Tibial nerve (tissue), 4 donors: ENCODE results near the gene BMPR1A. TPM values are rescaled to one million over a fixed set of nuclear protein-coding genes. Genes with fewer than 3 reads are reported as not detected.

Experiments used
- DNase-seq, 2 donors: peaks; one replicate each; pipeline ENCODE4 v3.0.0-alpha.2; 2019; ENCODE audit warnings: low spot score in 2 of 2
- H3K27ac ChIP-seq, 4 donors: fragments of 200-600 bp; sonication (generic) in 3 of 4; one replicate each; pipeline ENCODE4 v1.5.1; 2017 to 2019; ENCODE audit warnings: mild to moderate bottlenecking in 1 of 4
- H3K27me3 ChIP-seq, 2 donors: fragments of 200-600 bp; sonication (generic) in 1 of 2; one replicate each; pipeline versions ENCODE4 v1.5.1 to v1.6.0; 2017 to 2019
- H3K36me3 ChIP-seq, 3 donors: fragments of 200-600 bp; sonication (generic); one replicate each; pipeline ENCODE4 v1.5.1; 2018 to 2019
- H3K4me1 ChIP-seq, 4 donors: fragments of 200-600 bp; sonication (generic) in 3 of 4; one replicate each; pipeline ENCODE4 v1.5.1; 2017 to 2019
- H3K4me3 ChIP-seq, 4 donors: fragments of 200-600 bp; sonication (generic) in 3 of 4; one replicate each; pipeline ENCODE4 v1.5.1; 2017 to 2019; ENCODE audit warnings: mild to moderate bottlenecking in 1 of 4, moderate library complexity in 1 of 4
- H3K9me3 ChIP-seq, 4 donors: fragments of 200-600 bp; sonication (generic) in 3 of 4; one replicate each; pipeline ENCODE4 v1.5.1; 2017 to 2019
- CTCF ChIP-seq, 5 experiments: fragments of 200-600 bp in 3 of 5; fragments of 450-650 bp in 2 of 5; sonication (generic) in 3 of 5; IDR thresholded peaks; one replicate each; pipeline ENCODE4 v1.5.1; 2016 to 2019; ENCODE audit warnings: antibody characterized with exemption in 5 of 5, mild to moderate bottlenecking in 3 of 5, moderate library complexity in 2 of 5
- EP300 ChIP-seq, 2 donors: sonication (generic); formaldehyde crosslinking; IDR thresholded peaks; one replicate each; pipeline ENCODE4 v1.6.1; 2017; ENCODE audit warnings: antibody characterized with exemption in 2 of 2, mild to moderate bottlenecking in 1 of 2
- POLR2A ChIP-seq, 2 donors: fragments of 450-650 bp; IDR thresholded peaks; one replicate each; pipeline ENCODE4 v1.6.1; 2017; ENCODE audit warnings: antibody characterized with exemption in 2 of 2, mild to moderate bottlenecking in 2 of 2, moderate library complexity in 2 of 2
- WGBS, 2 donors: methylation state at CpG; one replicate each; pipeline ENCODE4 v1.1.5; 2018; 5-methylcytosine and 5-hydroxymethylcytosine counted together
- total RNA-seq, 4 donors: library from RNA; depleted of rRNA; stranded (reverse); fragments of >200 nt; gene quantifications; one replicate each; pipeline ENCODE4 v1.1.0, GENCODE V29; 2016

The BMPR1A gene
- total RNA-seq, 4 donors from 2014 or later: 35.7 to 51.3 (median 42.8) TPM

GRCh38 chr10:86956848-86957448 lies 200.5 kb downstream of the BMPR1A start:
- WGBS, 2 donors: 52 to 75% methylated on average over 7 of the region's 7 CpGs

GRCh38 chr10:86957471-86958115 lies 201.2 kb downstream of the BMPR1A start, which contains the start of gene MMRN2:
Gene MMRN2, minus strand, starts transcription at chr10:86957615. Its CDS starts 74 bp downstream, at chr10:86957541.
- WGBS, 2 donors: 43 to 55% methylated on average over 7 to 8 of the region's 9 CpGs
- H3K9me3 ChIP-seq: peaks cover 0 to 4% (median 0%) of the 10 kb centered on the region in 4 donors
- peak within 1 kb of the TSS; percentile 67 to 94 (median 84) for H3K27ac ChIP-seq
- no peaks in the 10 kb centered on the region for H3K36me3 ChIP-seq
- H3K4me1 ChIP-seq: peaks cover 3 to 88% (median 55%) of the 10 kb centered on the region in 4 donors
- no peaks in the 10 kb centered on the region for H3K27me3 ChIP-seq
- TF ChIP-seq EP300 (IDR thresholded peaks at IDR 0.05) (no peak), POLR2A (IDR thresholded peaks at IDR 0.05) (no peak), CTCF (IDR thresholded peaks at IDR 0.05) (no peak)
- no peak for DNase-seq
- peak within 1 kb of the TSS; percentile 11 to 44 (median 23) for H3K4me3 ChIP-seq

More at GRCh38 chr10:86956848-86957448, 200.5 kb downstream of the BMPR1A start:
- TF ChIP-seq CTCF (IDR thresholded peaks at IDR 0.05): no peak
- no peak for TF ChIP-seq EP300 (IDR thresholded peaks at IDR 0.05)
- TF ChIP-seq POLR2A (IDR thresholded peaks at IDR 0.05): no peak
- Histone ChIP-seq H3K27ac (peak overlapping the region; percentile 66 to 94 (median 84)), H3K4me1 (peaks cover 3 to 83% (median 55%) of the 10 kb centered on the region in 4 donors), H3K27me3 (no peaks in the 10 kb centered on the region), H3K4me3 (peak overlapping the region in 1 of 4 donors; percentile 44), H3K9me3 (peaks cover 0 to 9% (median 0%) of the 10 kb centered on the region in 4 donors), H3K36me3 (no peaks in the 10 kb centered on the region)
- DNase-seq: no peak

- 25 to 44% methylated on average over 5 to 17 of the region's 22 CpGs for WGBS, 2 donors
- peaks cover 3 to 87% (median 54%) of the 10 kb centered on the region in 4 donors for H3K4me1 ChIP-seq
Measured at GRCh38 chr10:86958116-86958900, 201.9 kb downstream of the BMPR1A start, which contains the start of gene SNCG. Gene SNCG, plus strand, starts transcription at chr10:86958599. Its CDS starts 99 bp downstream, at chr10:86958698.

GRCh38 chr10:86958901-86959736 lies 202.7 kb downstream of the BMPR1A start:
- H3K27ac ChIP-seq: peak overlapping the region; percentile 67 to 94 (median 84)
- H3K4me1 ChIP-seq: peaks cover 3 to 83% (median 48%) of the 10 kb centered on the region in 4 donors
- DNase-seq: no peak
- WGBS, 2 donors: 27 to 38% methylated on average over 16 of the region's 16 CpGs
- H3K36me3 ChIP-seq: no peaks in the 10 kb centered on the region
- peak overlapping the region; percentile 11 to 44 (median 23) for H3K4me3 ChIP-seq
- no peaks in the 10 kb centered on the region for H3K27me3 ChIP-seq
- H3K9me3 ChIP-seq: no peaks in the 10 kb centered on the region
- TF ChIP-seq CTCF (IDR thresholded peaks at IDR 0.05): no peak
- TF ChIP-seq POLR2A (IDR thresholded peaks at IDR 0.05): no peak
- peak in 1 of 2 donors; percentile 33 for TF ChIP-seq EP300 (IDR thresholded peaks at IDR 0.05)

More at GRCh38 chr10:86958116-86958900, 201.9 kb downstream of the BMPR1A start, which contains the start of gene SNCG:
- TF ChIP-seq EP300 (IDR thresholded peaks at IDR 0.05) (peak in 1 of 2 donors; percentile 43), POLR2A (IDR thresholded peaks at IDR 0.05) (peak in 1 of 2 donors; percentile 32), CTCF (IDR thresholded peaks at IDR 0.05) (no peak)
- H3K9me3 ChIP-seq: no peaks in the 10 kb centered on the region
- H3K4me3 ChIP-seq: peak within 1 kb of the TSS; percentile 11 to 44 (median 23)
- peak within 1 kb of the TSS; percentile 67 to 94 (median 84) for H3K27ac ChIP-seq
- DNase-seq: no peak
- H3K36me3 ChIP-seq: no peaks in the 10 kb centered on the region
- no peaks in the 10 kb centered on the region for H3K27me3 ChIP-seq
